Upper lobe of left lung (tissue), 6 donors: ENCODE measurements around the gene PPP6C. TPM values are rescaled to one million over a fixed set of nuclear protein-coding genes. Genes with fewer than 3 reads are reported as not detected.

ENCODE experiments used
- ATAC-seq, 2 donors: fragments of 200-7000 bp; cut with Tn5 transposase; one replicate each; pipeline ENCODE4 v1.9.1; 2022; ENCODE audit warnings: mild to moderate bottlenecking in 2 of 2, moderate library complexity in 2 of 2; ENCODE audit not compliant: low FRiP score in 2 of 2
- DNase-seq, 2 donors: peaks; one replicate each; pipeline ENCODE4 v3.0.0-alpha.2; 2019 to 2020
- H3K27ac ChIP-seq, 4 donors: fragments of 200-600 bp; sonication (generic); one replicate each; pipeline ENCODE4 v1.5.1; 2016 to 2019
- H3K27me3 ChIP-seq, 4 donors: fragments of 200-600 bp; sonication (generic); one replicate each; pipeline ENCODE4 v1.5.1; 2017 to 2019
- H3K36me3 ChIP-seq, 4 donors: fragments of 200-600 bp; sonication (generic); one replicate each; pipeline ENCODE4 v1.5.1; 2016 to 2019
- H3K4me1 ChIP-seq, 4 donors: fragments of 200-600 bp; sonication (generic); one replicate each; pipeline ENCODE4 v1.5.1; 2018 to 2019
- H3K4me3 ChIP-seq, 4 donors: fragments of 200-600 bp; sonication (generic); one replicate each; pipeline ENCODE4 v1.5.1; 2017 to 2019; ENCODE audit warnings: mild to moderate bottlenecking in 2 of 4, moderate library complexity in 1 of 4
- H3K9me3 ChIP-seq, 4 donors: fragments of 200-600 bp; sonication (generic); one replicate each; pipeline ENCODE4 v1.5.1; 2018 to 2019
- CTCF ChIP-seq, 6 experiments: fragments of 450-650 bp in 4 of 6; fragments of 200-600 bp in 2 of 6; sonication (generic) in 2 of 6; IDR thresholded peaks; one replicate each; pipeline ENCODE4 v1.5.1; 2016 to 2019; ENCODE audit warnings: antibody characterized with exemption in 6 of 6
- EP300 ChIP-seq, 4 donors: sonication (generic); formaldehyde crosslinking; IDR thresholded peaks; one replicate each; pipeline ENCODE4 v1.5.1; 2017; ENCODE audit warnings: antibody characterized with exemption in 4 of 4, control low read depth in 2 of 4
- POLR2A ChIP-seq, 4 donors: fragments of 450-650 bp; IDR thresholded peaks; one replicate each; pipeline ENCODE4 v1.5.1; 2016 to 2017; ENCODE audit warnings: antibody characterized with exemption in 4 of 4, mild to moderate bottlenecking in 2 of 4
- POLR2AphosphoS5 ChIP-seq, 2 donors: sonication (generic); formaldehyde crosslinking; IDR thresholded peaks; one replicate each; pipeline ENCODE4 v1.5.1; 2017; ENCODE audit warnings: antibody characterized with exemption in 2 of 2
- WGBS, 2 donors: methylation state at CpG; one replicate each; pipeline ENCODE4 v1.1.5; 2017 to 2018; 5-methylcytosine and 5-hydroxymethylcytosine counted together
- total RNA-seq, 6 donors: library from RNA; depleted of rRNA in 4 of 6; stranded (reverse); fragments of >200 nt in 4 of 6; gene quantifications; one replicate each; pipeline versions ENCODE4 v1.1.0 to v1.2.1, GENCODE V29; 2016 to 2021
- donor health status: DM: no; HTN: no; CAD: no; lungs with moderate emphysema.
- donor health status: DM: no; HTN: yes; CAD: no; lungs with severe emphysema.

The PPP6C gene
- total RNA-seq, 6 donors from 2014 or later: 7.5 to 42.5 (median 36.7) TPM

GRCh38 chr9:125153712-125154367, 35.8 kb downstream of the PPP6C start:
- Histone ChIP-seq H3K36me3 (peaks cover 18 to 73% (median 45%) of the 10 kb centered on the region in 4 donors), H3K9me3 (no peaks in the 10 kb centered on the region), H3K27ac (no peak overlapping the region), H3K4me1 (no peaks in the 10 kb centered on the region), H3K27me3 (no peaks in the 10 kb centered on the region), H3K4me3 (no peak overlapping the region)
- DNase-seq (no peak), ATAC-seq (no peak)
- WGBS, 2 donors: 84 to 87% methylated on average over 4 of the region's 4 CpGs
- TF ChIP-seq POLR2A (IDR thresholded peaks at IDR 0.05): no peak
- TF ChIP-seq POLR2AphosphoS5 (IDR thresholded peaks at IDR 0.05): no peak
- TF ChIP-seq CTCF (IDR thresholded peaks at IDR 0.05): no peak
- TF ChIP-seq EP300 (IDR thresholded peaks at IDR 0.05): no peak

- Histone ChIP-seq H3K4me3 (no peak overlapping the region), H3K27me3 (no peaks in the 10 kb centered on the region), H3K27ac (no peak overlapping the region), H3K9me3 (no peaks in the 10 kb centered on the region), H3K36me3 (peaks cover 18 to 58% (median 41%) of the 10 kb centered on the region in 4 donors), H3K4me1 (peaks cover 2 to 16% (median 6%) of the 10 kb centered on the region in 4 donors)
- WGBS, 2 donors: 94 to 98% methylated on average over 1 to 2 of the region's 2 CpGs
- DNase-seq: no peak
- ATAC-seq: no peak
- TF ChIP-seq EP300 (IDR thresholded peaks at IDR 0.05): no peak
- TF ChIP-seq POLR2A (IDR thresholded peaks at IDR 0.05): no peak
- no peak for TF ChIP-seq POLR2AphosphoS5 (IDR thresholded peaks at IDR 0.05)
- TF ChIP-seq CTCF (IDR thresholded peaks at IDR 0.05): no peak
These were observed 37.9 kb downstream of the PPP6C start for GRCh38 chr9:125151730-125152129.

GRCh38 chr9:125150349-125151245, 39.0 kb downstream of the PPP6C start:
- DNase-seq (no peak), ATAC-seq (no peak)
- H3K27ac ChIP-seq: no peak overlapping the region

GRCh38 chr9:125147401-125147951, 42.1 kb downstream of the PPP6C start:
- 47 to 50% methylated on average over 3 of the region's 3 CpGs for WGBS, 2 donors
- H3K27me3 ChIP-seq: no peaks in the 10 kb centered on the region
- DNase-seq (no peak), ATAC-seq (no peak)
- H3K4me1 ChIP-seq: peaks cover 9 to 32% (median 20%) of the 10 kb centered on the region in 4 donors
- TF ChIP-seq POLR2AphosphoS5 (IDR thresholded peaks at IDR 0.05) (no peak), CTCF (IDR thresholded peaks at IDR 0.05) (no peak), EP300 (IDR thresholded peaks at IDR 0.05) (peak in 1 of 4 donors; percentile 5), POLR2A (IDR thresholded peaks at IDR 0.05) (no peak)
- H3K27ac ChIP-seq: peak overlapping the region in 3 of 4 donors; percentile 8 to 49 (median 35)
- peaks cover 11 to 33% (median 27%) of the 10 kb centered on the region in 4 donors for H3K36me3 ChIP-seq
- no peak overlapping the region for H3K4me3 ChIP-seq
- H3K9me3 ChIP-seq: no peaks in the 10 kb centered on the region

More at GRCh38 chr9:125150349-125151245, 39.0 kb downstream of the PPP6C start:
- TF ChIP-seq POLR2AphosphoS5 (IDR thresholded peaks at IDR 0.05) (no peak), CTCF (IDR thresholded peaks at IDR 0.05) (no peak), EP300 (IDR thresholded peaks at IDR 0.05) (no peak), POLR2A (IDR thresholded peaks at IDR 0.05) (no peak)
- Histone ChIP-seq H3K27me3 (no peaks in the 10 kb centered on the region), H3K4me3 (no peak overlapping the region), H3K9me3 (no peaks in the 10 kb centered on the region), H3K36me3 (peaks cover 18 to 55% (median 41%) of the 10 kb centered on the region in 4 donors), H3K4me1 (peaks cover 6 to 22% (median 14%) of the 10 kb centered on the region in 4 donors)
- WGBS, 2 donors: 86 to 87% methylated on average over 12 of the region's 12 CpGs
